NCI-H2227 (cell line): ENCODE results near the gene NUDT4.
"Not testable (repeated sequence)": the region's sequence is repeated elsewhere in the genome, so short reads cannot be mapped to it uniquely, and the experiment has no call there.

Experiments
- DNase-seq: peaks from one replicate; lab custom pipeline; 2025; ENCODE audit not compliant: unreplicated experiment; lab: John Stamatoyannopoulos, UW

Gene NUDT4

DNA sequence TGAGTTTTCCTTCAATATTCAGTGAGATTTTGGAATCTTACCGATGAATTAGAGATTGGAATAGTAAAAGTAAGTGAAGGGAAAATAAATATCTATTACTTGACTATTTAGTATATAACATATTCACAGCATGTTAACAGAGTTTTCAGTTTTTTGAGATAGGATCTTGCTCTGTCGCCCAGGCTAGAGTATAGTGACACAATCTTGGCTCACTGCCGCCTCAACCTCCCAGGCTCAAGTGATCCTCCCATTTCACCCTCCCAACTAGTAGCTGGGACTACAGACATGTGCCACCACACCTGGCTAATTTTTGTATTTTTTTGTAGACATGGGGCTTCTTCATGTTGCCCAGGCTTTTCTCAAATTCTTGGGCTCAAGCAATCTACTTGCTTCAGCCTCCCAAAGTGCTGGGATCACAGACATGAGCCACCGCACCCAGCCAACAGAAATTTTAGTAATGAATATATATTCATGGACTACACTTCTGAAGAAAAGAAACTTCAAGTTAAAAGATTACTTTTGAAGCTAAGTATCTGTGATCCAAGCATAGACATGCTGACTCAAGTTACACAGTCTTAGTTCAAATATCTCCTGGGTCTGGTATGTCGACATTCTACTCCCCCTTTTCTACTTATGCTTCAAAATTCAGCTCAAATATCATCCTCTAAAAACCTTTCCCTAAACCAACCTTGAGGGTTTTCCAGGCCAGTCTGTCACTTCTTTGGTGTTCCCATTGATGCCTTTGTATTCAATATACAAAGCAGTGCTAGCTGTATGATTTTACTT lies 50.2 kb downstream of the NUDT4 start:
- DNase-seq, result no peak

- no peak for DNase-seq
These were observed 51.7 kb downstream of the NUDT4 start for GRCh38 chr12:93429448-93429847.

DNA sequence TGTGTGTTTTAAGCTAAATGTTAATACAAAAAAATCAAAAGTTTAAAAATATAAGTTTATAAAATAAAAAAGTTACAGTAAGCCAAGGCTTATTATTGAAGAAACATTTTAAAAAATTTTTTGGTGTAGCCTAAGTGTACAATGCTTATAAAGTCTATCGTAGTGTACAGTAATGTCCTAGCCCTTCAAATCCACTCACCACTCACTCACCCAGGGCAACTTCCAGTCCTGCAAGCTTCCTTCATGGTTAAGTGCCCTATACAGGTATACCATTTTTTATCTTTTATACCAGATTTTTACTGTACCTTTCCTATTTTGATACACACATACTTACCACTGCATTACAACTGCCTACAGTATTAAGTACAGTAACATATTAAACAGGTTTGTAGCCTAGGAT lies 52.1 kb downstream of the NUDT4 start:
- DNase-seq, result no peak

GRCh38 chr12:93430280-93430679 lies 52.6 kb downstream of the NUDT4 start:
- no peak for DNase-seq

DNA sequence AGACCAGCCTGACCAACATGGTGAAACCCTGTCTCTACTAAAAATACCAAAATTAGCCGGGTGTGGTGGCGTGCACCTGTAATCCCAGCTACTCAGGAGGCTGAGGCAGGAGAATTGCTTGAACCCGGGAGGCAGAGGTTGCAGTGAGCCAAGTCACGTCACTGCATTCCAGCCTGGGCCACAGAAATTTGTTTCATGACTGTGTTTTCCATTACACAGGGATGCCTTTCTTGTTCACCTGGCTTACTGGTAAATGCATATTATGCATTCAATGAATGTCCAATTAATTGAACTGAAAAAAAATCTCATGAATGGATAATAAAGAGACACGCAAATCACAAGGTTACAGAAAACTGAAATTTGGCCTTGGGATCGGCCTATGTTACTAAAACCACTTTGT lies 54.3 kb downstream of the NUDT4 start:
- not testable (repeated sequence) for DNase-seq

GRCh38 chr12:93434256-93434865 lies 56.6 kb downstream of the NUDT4 start:
- no peak for DNase-seq

DNA sequence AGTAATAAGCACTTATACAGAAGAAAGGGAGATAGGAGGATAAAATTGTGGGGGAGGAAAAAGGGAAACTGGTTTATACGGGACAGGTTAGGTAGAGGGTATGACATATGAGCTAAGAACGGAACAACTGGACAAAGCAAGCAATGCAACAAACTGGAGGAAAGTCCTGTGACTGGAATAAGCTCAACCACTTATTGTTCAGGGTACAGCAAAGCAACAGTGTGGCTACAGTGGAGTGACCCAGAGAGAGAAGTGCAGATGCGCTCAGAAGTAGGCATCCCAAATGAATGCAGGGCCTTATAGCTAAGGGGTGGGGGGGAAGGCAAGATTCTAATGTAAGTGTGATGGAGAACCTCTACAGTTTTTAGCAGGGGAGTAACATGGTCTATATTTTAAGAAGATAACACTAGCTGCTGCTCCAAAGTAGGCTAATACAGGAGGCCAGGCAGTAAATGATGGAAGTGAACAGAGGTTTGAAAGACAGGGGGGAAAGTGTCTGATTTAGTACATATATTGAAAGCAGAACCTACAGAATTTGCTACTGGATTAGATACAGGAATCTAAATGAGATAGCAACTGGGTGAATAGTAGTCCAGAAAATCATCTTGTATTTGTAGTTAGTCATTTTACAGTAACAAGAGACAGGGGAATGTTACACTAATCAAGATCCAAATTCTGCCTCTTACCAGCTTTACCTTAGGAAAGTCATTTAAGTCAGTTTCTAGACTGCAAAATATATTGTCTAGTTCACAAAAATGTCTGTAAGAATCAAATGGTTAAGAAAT lies 60.7 kb downstream of the NUDT4 start:
- no peak for DNase-seq

DNA sequence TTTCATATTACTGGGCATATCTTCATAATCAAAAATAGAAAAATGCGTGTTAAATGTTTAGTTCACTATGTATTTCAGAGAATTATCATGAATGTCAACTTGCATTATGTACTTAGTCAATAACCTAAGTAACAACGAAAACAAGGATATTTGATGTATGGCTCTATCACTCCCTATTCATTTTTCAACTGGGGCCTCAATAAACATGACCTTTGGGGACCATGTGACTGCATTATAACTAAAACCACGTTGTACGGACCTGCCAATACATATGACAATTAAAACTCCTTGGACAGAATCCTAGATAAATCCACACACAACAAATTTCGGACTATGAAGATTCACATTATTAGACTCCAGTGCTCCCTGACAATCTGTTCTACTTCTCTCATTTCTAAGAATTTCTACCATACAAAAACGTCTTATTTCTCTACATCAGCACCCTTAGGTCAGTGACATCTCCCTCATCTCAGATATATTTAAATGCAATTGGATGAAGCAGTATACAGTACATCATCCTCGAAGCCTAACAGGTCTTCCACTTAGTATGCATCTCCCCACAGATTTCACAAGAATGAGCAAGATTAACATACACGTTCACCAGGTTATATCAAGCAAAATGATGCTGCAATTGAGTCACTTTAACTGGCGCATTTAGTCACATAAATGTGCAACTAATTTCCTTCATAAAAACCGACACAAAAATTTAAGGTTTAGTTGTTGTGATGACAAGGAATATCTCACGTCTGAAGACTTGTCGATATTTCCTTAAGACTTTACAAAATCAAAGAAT lies 62.5 kb downstream of the NUDT4 start:
- no peak for DNase-seq

- peak; percentile 67 for DNase-seq
These were observed 63.4 kb downstream of the NUDT4 start for GRCh38 chr12:93441081-93441616.

GRCh38 chr12:93441617-93442410 lies 64.1 kb downstream of the NUDT4 start, which contains the start of gene UBE2N:
Gene UBE2N (minus strand): TSS chr12:93441947. CDS start chr12:93441884, 63 bp downstream.
- peak; percentile 99 for DNase-seq

GRCh38 chr12:93442411-93443340 lies 65.0 kb downstream of the NUDT4 start:
- no peak for DNase-seq

GRCh38 chr12:93443576-93443975 lies 65.9 kb downstream of the NUDT4 start:
- DNase-seq, result no peak

DNA sequence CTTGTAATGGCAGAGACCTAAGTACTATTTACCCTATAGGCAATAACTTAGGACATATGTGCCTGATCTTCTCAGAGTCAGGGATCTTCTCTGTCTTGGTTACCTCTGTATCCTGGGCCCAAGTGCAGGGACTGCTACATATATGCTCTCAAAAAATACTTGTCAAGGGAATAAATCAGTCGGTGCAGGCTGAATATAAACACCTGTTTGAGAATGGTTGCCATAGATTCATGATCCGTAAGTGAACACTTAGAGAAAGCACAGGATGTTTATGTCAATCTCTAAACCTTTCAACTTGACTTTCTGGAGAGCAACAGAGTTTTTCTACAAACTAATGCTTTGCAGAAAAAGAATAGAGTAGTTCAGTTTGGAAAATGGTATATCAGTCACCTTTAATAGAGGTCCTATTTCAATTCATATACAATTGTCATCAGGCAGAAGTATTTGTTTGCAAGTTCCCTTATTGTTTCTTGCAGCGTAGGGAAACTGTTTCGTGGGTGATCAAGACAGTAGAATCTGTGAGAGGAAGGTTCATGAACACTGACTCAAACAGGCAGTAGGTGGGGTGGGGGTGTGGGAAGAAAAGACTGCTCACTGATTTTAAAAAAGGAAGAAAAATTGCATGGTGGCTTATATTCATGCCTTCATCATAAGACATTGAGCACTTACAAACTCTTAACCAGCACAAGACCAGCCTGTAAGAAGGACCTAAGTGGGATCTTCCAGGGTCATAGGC lies 70.0 kb downstream of the NUDT4 start:
- no peak for DNase-seq

- no peak for DNase-seq
These were observed 71.1 kb downstream of the NUDT4 start for GRCh38 chr12:93448796-93449195.

GRCh38 chr12:93449277-93449676 lies 71.6 kb downstream of the NUDT4 start:
- no peak for DNase-seq

DNA sequence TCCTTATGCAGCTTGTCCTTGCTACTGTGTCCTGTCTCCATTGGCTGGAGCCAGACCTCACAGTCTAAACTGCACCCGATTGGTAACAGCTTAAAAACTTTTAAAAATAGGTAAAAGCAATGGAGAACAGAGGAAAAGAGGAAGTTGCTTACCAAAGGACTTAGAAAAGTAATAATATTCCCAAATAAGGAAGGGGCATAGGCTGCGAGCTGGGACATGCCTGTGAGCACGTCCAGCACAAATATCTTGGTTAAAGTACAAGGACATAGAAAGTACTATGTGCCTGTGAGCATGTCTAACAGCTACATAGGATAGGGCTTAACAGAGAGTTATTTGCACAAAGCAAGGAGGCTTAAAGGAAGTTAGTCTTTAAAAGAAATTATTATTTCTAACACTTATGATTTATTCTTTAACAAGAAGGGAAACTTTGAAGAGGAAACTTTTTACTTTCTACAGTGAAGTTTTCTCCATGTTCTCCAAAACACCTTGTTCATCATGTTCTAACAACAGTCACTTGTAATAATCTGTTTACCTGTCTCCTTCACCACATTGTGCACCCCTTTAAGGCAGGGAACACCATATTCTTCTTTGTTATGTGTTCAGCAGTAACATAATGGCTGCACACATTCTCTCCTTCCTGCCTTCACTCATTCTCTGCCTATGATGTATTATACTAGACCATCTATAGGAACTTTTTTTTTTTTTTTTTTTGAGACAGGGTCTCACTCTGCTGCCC lies 73.9 kb downstream of the NUDT4 start:
- no peak for DNase-seq

DNA sequence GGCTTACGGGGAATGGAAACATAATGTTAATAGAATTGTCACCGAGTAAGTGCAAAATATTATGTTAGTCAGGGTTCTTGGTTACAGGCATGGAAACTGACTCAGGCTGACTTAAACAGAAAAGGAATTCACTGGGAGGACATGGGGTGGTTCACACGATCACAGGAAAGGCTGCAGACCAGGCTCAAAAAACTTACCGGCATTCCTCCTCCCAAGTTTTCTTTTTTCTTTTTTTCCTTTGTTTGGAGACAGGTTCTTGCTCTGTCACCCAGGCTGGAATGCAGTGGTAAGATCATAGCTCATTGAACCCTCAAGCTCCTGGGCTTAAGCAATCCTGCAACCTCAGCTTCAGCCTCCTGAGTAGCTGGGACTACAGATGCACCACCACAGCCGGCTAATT lies 75.9 kb downstream of the NUDT4 start:
- no peak for DNase-seq

DNA sequence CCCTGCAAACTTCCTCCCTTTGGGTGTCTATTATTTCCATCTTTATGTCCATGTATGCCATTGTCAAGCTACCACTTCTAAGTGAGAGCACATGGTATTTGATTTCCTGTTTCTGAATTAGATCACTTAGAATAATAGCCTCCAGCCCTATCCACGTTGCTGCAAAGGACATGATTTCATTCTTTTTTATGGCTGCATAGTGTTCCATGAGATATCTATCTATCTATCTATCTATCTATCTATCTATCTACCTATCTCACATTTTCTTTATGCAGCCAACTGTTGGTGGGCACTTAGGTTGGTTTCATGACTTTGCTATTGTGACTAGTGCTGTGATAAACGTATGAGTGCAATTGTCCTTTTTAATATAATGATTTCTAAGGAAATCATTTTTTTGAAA lies 78.4 kb downstream of the NUDT4 start:
- no peak for DNase-seq
